K562 (cell line): ENCODE data around the gene RHBG. TPM values are rescaled to one million over a fixed set of nuclear protein-coding genes. Genes with fewer than 3 reads are reported as not detected.

Experiments used
- CBX5 ChIP-seq: IDR thresholded peaks from 2 replicates; pipeline ENCODE4 v1.6.1; 2014; ENCODE audit warnings: low read depth, borderline replicate concordance
- CC2D1A ChIP-seq: fragments of 450-650 bp; IDR thresholded peaks from 2 replicates; pipeline ENCODE4 v1.6.1; 2017; ENCODE audit warnings: mild to moderate bottlenecking
- CUX1 ChIP-seq: fragments of 200-800 bp; sonication (Bioruptor generic); IDR thresholded peaks from 2 replicates; pipeline ENCODE4 v1.6.1; 2016; ENCODE audit warnings: missing genetic modification characterization, missing compliant biosample characterization
- FOXJ3 ChIP-seq: sonication (generic); formaldehyde crosslinking; IDR thresholded peaks from 2 replicates; pipeline ENCODE4 v1.4.0; 2020; ENCODE audit warnings: mild to moderate bottlenecking, missing genetic modification reagents
- MLLT1 ChIP-seq, 2 experiments: fragments of 450-650 bp; IDR thresholded peaks; 2 replicates each; pipeline ENCODE4 v1.6.1; 2016
- MXI1 ChIP-seq: IDR thresholded peaks from 2 replicates; pipeline ENCODE4 v1.6.1; 2011; ENCODE audit warnings: low read depth, mild to moderate bottlenecking, improper control_type of control experiment, low read length
- NKRF ChIP-seq: fragments of 450-650 bp; IDR thresholded peaks from 2 replicates; pipeline ENCODE4 v1.6.1; 2016; ENCODE audit warnings: borderline replicate concordance
- PHF20 ChIP-seq: fragments of 450-650 bp; IDR thresholded peaks from 2 replicates; pipeline ENCODE4 v1.6.1; 2018; ENCODE audit not compliant: partially characterized antibody
- PREB ChIP-seq: sonication (generic); formaldehyde crosslinking; IDR thresholded peaks from 2 replicates; pipeline ENCODE4 v1.8.1; 2023; ENCODE audit warnings: mild to moderate bottlenecking, missing genetic modification reagents
- PTBP1 ChIP-seq: fragments of 200-400 bp; formaldehyde crosslinking; IDR thresholded peaks from 2 replicates; pipeline ENCODE4 v1.6.1; 2017; ENCODE audit warnings: low read depth, low read length
- RCOR1 ChIP-seq, 2 experiments: IDR thresholded peaks; 2 replicates each; pipeline ENCODE4 v1.6.1; 2012; ENCODE audit warnings: low read depth in 2 of 2, low read length in 2 of 2, borderline replicate concordance in 1 of 2, improper control_type of control experiment in 1 of 2
- RHOXF2B ChIP-seq: fragments of 250-450 bp; sonication (Bioruptor Pico); conservative IDR thresholded peaks from 2 replicates; pipeline ENCODE4 v1.5.1; 2021
- XRCC3 ChIP-seq: fragments of 450-650 bp; IDR thresholded peaks from 2 replicates; pipeline ENCODE4 v1.6.1; 2017; ENCODE audit warnings: mild to moderate bottlenecking, moderate library complexity
- ZBTB26 ChIP-seq: fragments of 450-650 bp; formaldehyde crosslinking; IDR thresholded peaks from 2 replicates; pipeline ENCODE4 v1.4.0; 2022; ENCODE audit warnings: missing genetic modification characterization
- ZNF197 ChIP-seq: fragments of 200-800 bp; sonication (Bioruptor generic); IDR thresholded peaks from 2 replicates; pipeline ENCODE4 v1.6.1; 2016; ENCODE audit warnings: low read depth, missing genetic modification characterization, missing compliant biosample characterization
- polyA plus RNA-seq, 8 experiments: library from polyadenylated mRNA; depleted of rRNA in 4 of 8; stranded (reverse) in 5 of 8; unstranded in 3 of 8; fragments of >200 nt; fragmentation: Nextera tagmentation in 2 of 8; fragmentation: Illumina TruSeq in 1 of 8; extraction: Ambion mirVana in 2 of 8; extraction: Trizol in 1 of 8; gene quantifications; 2 replicates each; pipeline versions ENCODE4 v1.2.1 to v1.2.3, GENCODE V29; 2011 to 2014; ENCODE audit warnings: inconsistent platforms in 1 of 8, missing spikeins in 1 of 8
- total RNA-seq, 7 experiments: library from RNA; depleted of rRNA in 6 of 7; stranded (reverse); fragments of >200 nt in 6 of 7; fragmentation: Illumina TruSeq in 2 of 7; extraction: Trizol in 2 of 7; gene quantifications; 2 replicates each; pipeline versions ENCODE4 v1.2.1 to v1.2.3, GENCODE V29; 2011 to 2021; ENCODE audit warnings: low replicate concordance in 1 of 7

The RHBG gene
- total and polyA plus RNA-seq, 9 of the 15 experiments (the other 6 are each of a cell fraction or from before 2014, with no cell fraction given) = not detected

- TF ChIP-seq ZBTB26 (CRISPR knock-in tag) = no peak
- TF ChIP-seq RHOXF2B = no peak
- TF ChIP-seq PREB (CRISPR knock-in tag) = no peak
- no peak for TF ChIP-seq XRCC3
- TF ChIP-seq CUX1 (CRISPR knock-in tag) = no peak
- TF ChIP-seq ZNF197 = no peak
- TF ChIP-seq MLLT1 (IDR thresholded peaks at IDR 0.05) = 0 out of 4 replicates have a peak, but pooled peaks of 1 of the 2 experiments have one; percentile 41
- TF ChIP-seq NKRF = 0 out of 2 replicates have a peak, but pooled peaks have one; percentile 12
- 0 out of 2 replicates have a peak, but pooled peaks have one; percentile 48 for TF ChIP-seq MXI1
- TF ChIP-seq PHF20 = peak; percentile 34
- 0 out of 4 replicates have a peak, but pooled peaks of 1 of the 2 experiments have one; percentile 33 for TF ChIP-seq RCOR1 (IDR thresholded peaks at IDR 0.05; ENCODE audit: borderline replicate concordance in 1 of 2, low read depth in 2 of 2, low read length in 2 of 2)
- TF ChIP-seq CC2D1A = no peak
- no peak for TF ChIP-seq CBX5
- 0 out of 2 replicates have a peak, but pooled peaks have one; percentile 49 for TF ChIP-seq PTBP1
- no peak for TF ChIP-seq FOXJ3
Observed at GRCh38 chr1:156337052-156337887, 31.7 kb upstream of the RHBG start (continued).
